Ovary (tissue), 3 donors: Measurements from ENCODE around the gene PRKG1.

Experiments used
- POLR2A ChIP-seq: fragments of 450-650 bp; IDR thresholded peaks from one replicate; pipeline ENCODE4 v1.6.1; 2017; ENCODE audit warnings: antibody characterized with exemption, mild to moderate bottlenecking, moderate library complexity
- TF ChIP-seq, protein P1 (sequence below), 3 donors: fragments of 450-650 bp in 2 of 3; fragments of 200-600 bp in 1 of 3; IDR thresholded peaks; one replicate each; pipeline versions ENCODE4 v1.5.1 to v1.8.0; 2016 to 2022; ENCODE audit warnings: antibody characterized with exemption in 3 of 3, mild to moderate bottlenecking in 1 of 3
- donor health status: DM: no; HTN: no; CAD: no.

DNA sequence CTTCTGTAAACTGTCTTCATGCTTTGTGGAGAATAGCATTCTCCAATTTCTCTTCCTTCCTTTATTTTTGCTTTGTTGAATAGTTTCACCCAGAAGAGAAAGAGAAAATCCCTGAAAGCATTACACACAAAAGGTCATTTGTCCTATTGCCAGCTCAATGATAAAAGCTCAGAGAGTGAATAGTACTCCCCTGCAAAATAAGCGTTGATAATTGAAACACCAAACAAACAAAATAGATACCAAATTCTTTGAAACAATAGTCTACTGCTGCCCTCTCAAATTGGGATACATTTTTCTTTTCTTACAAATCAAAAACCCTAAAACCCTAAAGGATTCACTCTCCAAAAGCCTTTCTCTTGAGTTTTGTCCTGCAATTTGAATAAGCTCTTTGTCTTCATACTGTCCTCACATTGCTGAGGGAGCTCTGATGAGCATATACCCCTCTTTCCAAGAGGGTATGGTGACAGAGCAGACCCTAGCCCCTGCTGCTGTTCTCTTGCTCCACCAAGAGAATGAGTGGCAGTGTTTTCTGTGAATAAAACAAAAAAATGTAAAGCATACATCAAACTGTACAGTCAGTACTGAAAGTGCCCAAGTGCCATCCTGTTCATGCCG lies 490.7 kb downstream of the PRKG1 start:
- TF ChIP-seq, protein P1, sequence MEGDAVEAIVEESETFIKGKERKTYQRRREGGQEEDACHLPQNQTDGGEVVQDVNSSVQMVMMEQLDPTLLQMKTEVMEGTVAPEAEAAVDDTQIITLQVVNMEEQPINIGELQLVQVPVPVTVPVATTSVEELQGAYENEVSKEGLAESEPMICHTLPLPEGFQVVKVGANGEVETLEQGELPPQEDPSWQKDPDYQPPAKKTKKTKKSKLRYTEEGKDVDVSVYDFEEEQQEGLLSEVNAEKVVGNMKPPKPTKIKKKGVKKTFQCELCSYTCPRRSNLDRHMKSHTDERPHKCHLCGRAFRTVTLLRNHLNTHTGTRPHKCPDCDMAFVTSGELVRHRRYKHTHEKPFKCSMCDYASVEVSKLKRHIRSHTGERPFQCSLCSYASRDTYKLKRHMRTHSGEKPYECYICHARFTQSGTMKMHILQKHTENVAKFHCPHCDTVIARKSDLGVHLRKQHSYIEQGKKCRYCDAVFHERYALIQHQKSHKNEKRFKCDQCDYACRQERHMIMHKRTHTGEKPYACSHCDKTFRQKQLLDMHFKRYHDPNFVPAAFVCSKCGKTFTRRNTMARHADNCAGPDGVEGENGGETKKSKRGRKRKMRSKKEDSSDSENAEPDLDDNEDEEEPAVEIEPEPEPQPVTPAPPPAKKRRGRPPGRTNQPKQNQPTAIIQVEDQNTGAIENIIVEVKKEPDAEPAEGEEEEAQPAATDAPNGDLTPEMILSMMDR (IDR thresholded peaks at IDR 0.05): no peak
- no peak for TF ChIP-seq POLR2A
